NCI-H187 treated with DMSO at 0.1 percent for 48 hours (cell line): ENCODE data around the gene TMEM200B.
"Not testable (repeated sequence)": the region's sequence is repeated elsewhere in the genome, so short reads cannot be mapped to it uniquely, and the experiment has no call there.

Source experiments
- DNase-seq: peaks from one replicate; lab custom pipeline; 2025; lab: John Stamatoyannopoulos, UW

The TMEM200B gene

GRCh38 chr1:29123887-29124365, at the start of gene TMEM200B:
TSS of gene TMEM200B (minus strand) at chr1:29123903. CDS start at chr1:29121828, 2,075 bp downstream.
- no peak for DNase-seq

- DNase-seq = no peak
These were observed 48.8 kb upstream of the TMEM200B start for GRCh38 chr1:29172415-29172939.

DNA sequence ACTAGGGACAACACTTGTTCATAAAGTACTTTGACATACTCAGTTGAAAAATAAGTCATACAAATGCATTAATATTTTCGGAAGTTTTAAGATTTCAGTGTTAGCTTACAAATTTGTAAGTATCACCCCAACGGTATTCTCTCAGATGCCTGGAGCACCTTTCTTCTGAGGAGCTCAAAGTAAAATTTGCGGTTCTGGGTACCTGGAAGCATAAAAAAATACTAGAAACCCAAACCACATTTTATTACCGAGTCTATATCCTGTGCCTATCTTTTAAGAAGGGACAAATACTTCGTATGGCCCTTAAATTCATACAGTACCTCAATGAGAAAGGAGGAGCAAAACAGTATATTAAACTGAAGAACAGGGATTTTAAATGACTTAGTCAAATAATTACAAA, 47.8 kb upstream of the TMEM200B start:
- no peak for DNase-seq

GRCh38 chr1:29171089-29171488, 47.4 kb upstream of the TMEM200B start:
- no peak for DNase-seq

- no peak for DNase-seq
These were observed 46.3 kb upstream of the TMEM200B start for GRCh38 chr1:29169976-29170375.

GRCh38 chr1:29167904-29168303, 44.2 kb upstream of the TMEM200B start:
- no peak for DNase-seq

GRCh38 chr1:29166291-29166878, 42.7 kb upstream of the TMEM200B start:
- no peak for DNase-seq

GRCh38 chr1:29164588-29164987, 40.9 kb upstream of the TMEM200B start:
- no peak for DNase-seq

GRCh38 chr1:29162476-29163138, 38.9 kb upstream of the TMEM200B start:
- no peak for DNase-seq

GRCh38 chr1:29162025-29162424, 38.3 kb upstream of the TMEM200B start:
- no peak for DNase-seq

DNA sequence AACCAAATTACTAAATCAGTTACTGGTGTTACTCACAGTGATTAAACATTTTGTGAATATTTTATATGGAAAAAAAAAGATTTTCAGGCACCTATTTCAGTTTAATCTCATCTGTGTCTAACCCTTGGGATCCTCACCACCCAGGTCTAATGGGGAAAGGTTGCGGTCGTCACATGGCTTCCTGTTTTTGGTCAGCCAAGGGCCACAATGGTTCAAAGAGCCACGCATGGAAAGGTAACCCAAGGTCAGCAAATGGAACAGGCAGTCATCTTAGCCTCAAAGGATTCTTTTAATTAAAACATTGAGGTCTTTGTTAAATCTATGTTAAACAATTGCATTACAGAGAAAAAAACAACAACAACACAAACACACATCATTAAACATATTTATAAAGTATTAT, 36.1 kb upstream of the TMEM200B start:
- DNase-seq = no peak

DNA sequence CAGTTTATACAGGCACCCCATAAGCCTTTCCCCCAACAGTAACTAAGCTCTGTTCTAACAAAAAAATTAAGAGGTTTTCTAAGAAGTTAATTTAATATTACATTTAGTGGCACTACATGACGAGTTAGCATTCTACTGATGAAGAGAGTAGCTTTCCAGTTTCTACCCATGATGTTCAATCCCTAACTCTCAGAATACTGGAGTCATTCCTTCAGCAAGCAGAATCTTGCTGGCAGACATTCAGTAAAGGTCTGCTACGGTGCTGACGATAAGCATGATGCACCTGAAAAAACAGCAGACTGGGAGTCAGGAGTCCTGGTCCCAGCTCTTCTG, 33.5 kb upstream of the TMEM200B start:
- DNase-seq = no peak

DNA sequence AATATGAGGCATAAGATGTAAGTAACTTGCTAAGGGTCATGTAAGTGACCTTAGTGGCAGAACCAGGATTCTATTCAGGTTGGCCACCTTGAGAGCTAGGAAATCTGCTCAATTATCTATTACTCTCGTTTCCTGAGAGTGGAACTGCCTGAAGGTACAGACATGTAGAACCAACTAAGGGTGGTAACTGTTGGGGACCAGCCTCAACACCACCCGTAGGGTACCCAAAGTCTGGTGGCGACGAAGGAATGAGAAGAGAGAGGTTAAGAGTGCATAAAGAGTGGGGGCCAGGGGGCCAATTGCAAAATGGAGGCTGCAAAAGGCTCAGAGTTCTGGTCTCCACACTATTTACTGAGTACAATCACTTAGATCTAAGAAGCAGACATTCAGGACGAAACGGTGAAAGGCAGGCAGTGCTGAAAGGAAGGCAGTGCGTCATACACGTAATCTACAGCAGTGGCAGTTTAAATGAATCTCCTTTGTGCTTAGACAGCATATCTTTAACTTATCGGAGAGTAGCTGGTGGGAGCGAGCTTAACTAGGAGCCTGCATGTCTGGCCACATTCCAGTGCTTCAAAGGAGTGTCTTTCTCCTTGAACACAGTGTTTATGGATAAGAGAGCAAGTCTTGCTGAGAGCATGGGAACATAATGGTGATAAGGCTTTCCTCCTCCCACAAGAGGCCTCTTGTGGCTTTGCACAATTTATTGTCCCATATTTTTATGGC, 33.0 kb upstream of the TMEM200B start:
- DNase-seq = no peak

DNA sequence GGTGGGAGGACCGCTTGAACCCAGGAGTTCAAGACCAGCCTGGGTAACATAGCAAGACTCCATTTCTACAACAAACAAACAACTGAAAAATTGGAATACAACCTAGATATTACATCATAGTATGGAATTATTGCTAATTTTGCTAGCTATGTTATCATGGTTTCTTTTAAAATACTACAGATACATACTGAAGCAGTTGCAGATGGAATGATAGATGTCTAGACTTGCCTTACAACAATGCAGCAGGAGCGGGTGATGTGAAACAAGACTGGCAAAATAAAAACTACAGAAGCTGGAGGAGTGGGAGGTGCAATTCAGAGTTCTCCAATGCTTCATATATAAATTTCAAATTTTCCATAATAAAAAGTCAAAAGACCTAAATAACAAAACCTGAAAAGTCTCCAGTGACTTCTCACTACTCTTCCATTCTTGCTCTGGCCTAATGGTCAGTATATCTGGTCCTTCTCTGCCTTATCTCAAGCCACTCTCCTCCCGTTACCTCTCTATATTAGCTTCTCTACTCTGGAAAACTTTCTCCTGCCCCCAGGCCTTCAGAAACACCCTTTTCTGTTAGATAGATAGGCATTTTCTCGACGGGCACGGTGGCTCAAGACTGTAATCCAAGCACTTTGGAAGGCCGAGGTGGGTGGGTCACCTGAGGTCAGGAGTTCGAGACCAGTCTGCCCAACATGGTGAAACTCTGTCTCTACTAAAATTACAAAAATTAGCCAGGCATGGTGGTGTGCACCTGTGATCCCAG, 28.5 kb upstream of the TMEM200B start:
- DNase-seq = no peak

- DNase-seq = not testable (repeated sequence)
These were observed 26.6 kb upstream of the TMEM200B start for GRCh38 chr1:29150346-29150745.

DNA sequence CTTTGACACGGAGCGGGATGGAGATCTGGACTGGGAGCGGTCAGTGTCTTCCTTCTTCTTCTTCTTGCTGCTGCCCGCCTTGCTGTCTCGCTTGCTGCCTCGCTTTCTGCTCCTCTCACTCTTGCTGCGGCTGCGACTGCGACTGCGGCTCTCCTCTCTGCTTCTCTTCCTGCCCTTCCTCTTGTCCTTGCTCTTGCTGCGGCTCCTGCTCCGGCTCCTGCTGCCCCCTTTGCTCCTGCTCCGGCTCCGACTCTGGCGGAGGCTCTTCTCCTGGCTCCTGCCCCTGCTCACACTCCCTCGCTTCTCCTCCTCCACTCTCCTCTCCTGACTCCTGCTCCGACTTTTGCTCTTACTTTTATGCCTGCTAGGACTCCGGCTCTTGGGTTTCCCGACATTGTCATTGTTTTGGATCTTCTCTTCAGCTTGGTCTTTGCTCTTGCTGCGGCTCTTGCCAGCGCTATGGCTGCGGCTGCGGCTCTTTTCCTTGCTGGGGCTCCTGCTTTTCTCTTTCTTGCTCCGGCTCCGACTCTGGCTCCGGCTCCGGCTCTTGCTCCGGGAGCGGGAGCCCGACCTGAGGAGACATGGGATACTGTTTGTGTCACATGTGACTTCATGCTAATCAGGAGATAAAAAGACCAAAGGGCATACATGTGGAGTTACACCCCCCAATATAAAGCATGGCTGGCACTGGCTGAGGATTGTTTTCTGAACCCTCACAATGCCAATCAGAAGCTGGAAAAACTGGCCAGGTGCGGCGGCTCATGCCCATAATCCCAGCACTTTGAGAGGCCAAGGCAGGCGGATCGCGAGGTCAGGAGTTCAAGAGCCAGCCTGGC, 25.2 kb upstream of the TMEM200B start:
- DNase-seq = no peak

DNA sequence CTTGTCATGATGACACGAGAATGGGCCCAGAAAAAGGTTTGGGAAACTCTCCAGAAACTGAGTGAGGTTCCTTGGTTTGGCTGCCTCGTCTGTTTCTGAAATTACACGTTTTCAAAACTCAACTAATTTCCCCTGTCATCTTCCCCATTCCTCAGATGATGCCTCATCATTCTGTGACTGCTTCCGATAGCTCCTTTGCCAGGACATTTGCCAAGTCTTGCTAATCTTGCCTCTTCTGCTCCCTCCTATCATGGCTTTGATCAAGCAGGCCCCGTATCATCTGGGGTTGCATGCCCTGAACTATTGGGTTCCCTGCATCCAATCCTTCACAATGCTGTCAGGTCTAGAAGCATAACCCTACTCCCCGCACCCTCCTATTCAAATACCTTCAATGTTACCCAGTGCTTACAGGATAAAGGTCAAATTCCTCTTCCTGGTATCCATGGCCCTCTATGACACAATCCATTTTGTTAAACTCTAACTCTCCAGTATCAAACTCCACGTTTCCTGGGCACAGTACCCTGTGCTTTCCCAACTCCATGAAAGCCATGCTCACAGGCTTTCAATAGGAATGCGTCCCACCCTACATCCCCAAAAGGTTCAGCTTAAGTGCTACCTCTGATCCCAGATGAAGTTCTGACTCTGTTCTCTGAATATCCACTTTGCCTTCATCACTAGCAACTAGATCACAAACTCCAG, 22.2 kb upstream of the TMEM200B start:
- no peak for DNase-seq

GRCh38 chr1:29144178-29144577, 20.5 kb upstream of the TMEM200B start:
- no peak for DNase-seq

DNA sequence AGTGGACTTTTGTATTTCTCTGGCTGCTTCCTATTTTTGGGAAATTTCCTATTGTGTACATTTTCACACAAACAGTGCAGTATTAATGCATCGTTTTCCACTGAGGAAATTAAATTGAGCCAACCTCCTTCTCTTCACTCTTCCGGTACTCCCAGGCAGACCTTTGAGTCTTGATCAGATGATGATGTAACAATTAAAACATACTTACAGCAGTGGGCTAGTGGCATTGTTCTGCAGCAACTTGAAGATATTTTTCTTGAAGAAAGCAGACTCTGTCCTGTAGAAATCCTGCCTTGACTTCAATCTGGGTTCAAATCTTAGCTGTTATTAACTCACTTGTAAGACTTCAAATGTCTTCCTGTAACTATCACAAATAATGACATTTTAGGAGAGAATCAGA, 19.0 kb upstream of the TMEM200B start:
- DNase-seq = no peak

GRCh38 chr1:29136391-29136915, 12.8 kb upstream of the TMEM200B start:
- no peak for DNase-seq

GRCh38 chr1:29134695-29135028, 11.0 kb upstream of the TMEM200B start:
- no peak for DNase-seq
